WTC11 (cell line): Measurements from ENCODE around the gene WWP2.

Experiments used
- NFYB ChIP-seq: sonication (generic); formaldehyde crosslinking; conservative IDR thresholded peaks from 2 replicates; pipeline ENCODE4 v1.8.0; 2022; ENCODE audit warnings: low read depth, missing genetic modification reagents
- TCF7 ChIP-seq: sonication (generic); formaldehyde crosslinking; IDR thresholded peaks from 2 replicates; pipeline ENCODE4 v1.8.0; 2022; ENCODE audit warnings: mild to moderate bottlenecking, low read depth, missing genetic modification reagents, moderate library complexity
- TF ChIP-seq, protein P1 (sequence below): fragments of 200-600 bp; IDR thresholded peaks from 2 replicates; pipeline ENCODE4 v1.8.0; 2022; ENCODE audit warnings: antibody characterized with exemption
- TF ChIP-seq, protein P2 (sequence below): sonication (generic); formaldehyde crosslinking; conservative IDR thresholded peaks from 2 replicates; pipeline ENCODE4 v1.8.1; 2023; ENCODE audit warnings: mild to moderate bottlenecking, low read depth, missing genetic modification reagents, moderate library complexity
- TF ChIP-seq, protein P3 (sequence below): sonication (generic); formaldehyde crosslinking; IDR thresholded peaks from 2 replicates; pipeline ENCODE4 v1.8.1; 2023; ENCODE audit warnings: mild to moderate bottlenecking, moderate library complexity, missing genetic modification reagents

DNA sequence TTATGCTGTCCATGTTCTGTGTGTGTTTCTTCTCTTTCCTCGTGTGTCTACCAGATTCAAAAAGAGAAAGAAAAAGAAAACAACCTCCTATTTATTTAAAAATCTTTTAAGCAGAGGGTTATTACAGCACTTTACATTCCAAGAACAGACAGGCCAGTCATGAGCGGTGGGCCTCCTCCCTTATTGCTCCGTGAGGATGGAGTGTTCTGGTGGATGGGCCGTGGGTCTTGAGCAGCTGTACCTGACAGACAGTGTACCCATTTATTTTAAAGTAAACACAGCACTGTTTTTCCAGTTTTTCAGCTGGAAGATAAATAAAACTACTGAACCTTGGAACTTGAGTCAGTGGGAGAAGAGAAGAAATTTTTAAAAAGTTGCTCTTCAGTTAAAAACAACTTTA is 52.4 kb downstream of the WWP2 start:
- TF ChIP-seq, protein P1, sequence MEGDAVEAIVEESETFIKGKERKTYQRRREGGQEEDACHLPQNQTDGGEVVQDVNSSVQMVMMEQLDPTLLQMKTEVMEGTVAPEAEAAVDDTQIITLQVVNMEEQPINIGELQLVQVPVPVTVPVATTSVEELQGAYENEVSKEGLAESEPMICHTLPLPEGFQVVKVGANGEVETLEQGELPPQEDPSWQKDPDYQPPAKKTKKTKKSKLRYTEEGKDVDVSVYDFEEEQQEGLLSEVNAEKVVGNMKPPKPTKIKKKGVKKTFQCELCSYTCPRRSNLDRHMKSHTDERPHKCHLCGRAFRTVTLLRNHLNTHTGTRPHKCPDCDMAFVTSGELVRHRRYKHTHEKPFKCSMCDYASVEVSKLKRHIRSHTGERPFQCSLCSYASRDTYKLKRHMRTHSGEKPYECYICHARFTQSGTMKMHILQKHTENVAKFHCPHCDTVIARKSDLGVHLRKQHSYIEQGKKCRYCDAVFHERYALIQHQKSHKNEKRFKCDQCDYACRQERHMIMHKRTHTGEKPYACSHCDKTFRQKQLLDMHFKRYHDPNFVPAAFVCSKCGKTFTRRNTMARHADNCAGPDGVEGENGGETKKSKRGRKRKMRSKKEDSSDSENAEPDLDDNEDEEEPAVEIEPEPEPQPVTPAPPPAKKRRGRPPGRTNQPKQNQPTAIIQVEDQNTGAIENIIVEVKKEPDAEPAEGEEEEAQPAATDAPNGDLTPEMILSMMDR, result no peak
- TF ChIP-seq, protein P2, sequence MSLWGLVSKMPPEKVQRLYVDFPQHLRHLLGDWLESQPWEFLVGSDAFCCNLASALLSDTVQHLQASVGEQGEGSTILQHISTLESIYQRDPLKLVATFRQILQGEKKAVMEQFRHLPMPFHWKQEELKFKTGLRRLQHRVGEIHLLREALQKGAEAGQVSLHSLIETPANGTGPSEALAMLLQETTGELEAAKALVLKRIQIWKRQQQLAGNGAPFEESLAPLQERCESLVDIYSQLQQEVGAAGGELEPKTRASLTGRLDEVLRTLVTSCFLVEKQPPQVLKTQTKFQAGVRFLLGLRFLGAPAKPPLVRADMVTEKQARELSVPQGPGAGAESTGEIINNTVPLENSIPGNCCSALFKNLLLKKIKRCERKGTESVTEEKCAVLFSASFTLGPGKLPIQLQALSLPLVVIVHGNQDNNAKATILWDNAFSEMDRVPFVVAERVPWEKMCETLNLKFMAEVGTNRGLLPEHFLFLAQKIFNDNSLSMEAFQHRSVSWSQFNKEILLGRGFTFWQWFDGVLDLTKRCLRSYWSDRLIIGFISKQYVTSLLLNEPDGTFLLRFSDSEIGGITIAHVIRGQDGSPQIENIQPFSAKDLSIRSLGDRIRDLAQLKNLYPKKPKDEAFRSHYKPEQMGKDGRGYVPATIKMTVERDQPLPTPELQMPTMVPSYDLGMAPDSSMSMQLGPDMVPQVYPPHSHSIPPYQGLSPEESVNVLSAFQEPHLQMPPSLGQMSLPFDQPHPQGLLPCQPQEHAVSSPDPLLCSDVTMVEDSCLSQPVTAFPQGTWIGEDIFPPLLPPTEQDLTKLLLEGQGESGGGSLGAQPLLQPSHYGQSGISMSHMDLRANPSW (CRISPR knock-in tag), result no peak
- TF ChIP-seq NFYB (CRISPR knock-in tag) (no peak), TCF7 (no peak)
- TF ChIP-seq, protein P3, sequence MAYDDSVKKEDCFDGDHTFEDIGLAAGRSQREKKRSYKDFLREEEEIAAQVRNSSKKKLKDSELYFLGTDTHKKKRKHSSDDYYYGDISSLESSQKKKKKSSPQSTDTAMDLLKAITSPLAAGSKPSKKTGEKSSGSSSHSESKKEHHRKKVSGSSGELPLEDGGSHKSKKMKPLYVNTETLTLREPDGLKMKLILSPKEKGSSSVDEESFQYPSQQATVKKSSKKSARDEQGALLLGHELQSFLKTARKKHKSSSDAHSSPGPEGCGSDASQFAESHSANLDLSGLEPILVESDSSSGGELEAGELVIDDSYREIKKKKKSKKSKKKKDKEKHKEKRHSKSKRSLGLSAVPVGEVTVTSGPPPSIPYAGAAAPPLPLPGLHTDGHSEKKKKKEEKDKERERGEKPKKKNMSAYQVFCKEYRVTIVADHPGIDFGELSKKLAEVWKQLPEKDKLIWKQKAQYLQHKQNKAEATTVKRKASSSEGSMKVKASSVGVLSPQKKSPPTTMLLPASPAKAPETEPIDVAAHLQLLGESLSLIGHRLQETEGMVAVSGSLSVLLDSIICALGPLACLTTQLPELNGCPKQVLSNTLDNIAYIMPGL (CRISPR knock-in tag), result no peak
